Calu3 (cell line): ENCODE measurements around the gene ADGRD1. TPM values are rescaled to one million over a fixed set of nuclear protein-coding genes. Genes with fewer than 3 reads are reported as not detected.

Experiments used
- BruUV-seq: library from RNA; stranded (reverse); fragments of 400-500 nt; replicated peaks from 2 replicates; lab custom pipeline; 2021; lab: Mats Ljungman, UMichigan
- CTCF ChIA-PET: fragments of 300-600 bp; sonication (Branson Sonifier 250); formaldehyde crosslinking; loops from one replicate; lab custom pipeline; 2022; ENCODE audit warnings: antibody characterized with exemption; lab: Charles Lee
- DNase-seq: peaks from one replicate; pipeline ENCODE4 v3.0.0; 2022
- H3K27ac Mint-ChIP-seq: one replicate; pipeline ENCODE4 v1.8.0; 2022; ENCODE audit warnings: mixed read lengths; ENCODE audit not compliant: unreplicated experiment
- H3K27me3 Mint-ChIP-seq: one replicate; pipeline ENCODE4 v1.8.0; 2022; ENCODE audit warnings: mixed read lengths; ENCODE audit not compliant: unreplicated experiment
- H3K36me3 Mint-ChIP-seq: one replicate; pipeline ENCODE4 v1.8.0; 2022; ENCODE audit warnings: mild to moderate bottlenecking, moderate library complexity, mixed read lengths; ENCODE audit not compliant: insufficient read depth, unreplicated experiment
- H3K4me1 Mint-ChIP-seq: one replicate; pipeline ENCODE4 v1.8.0; 2022; ENCODE audit warnings: mild to moderate bottlenecking, low read depth, mixed read lengths; ENCODE audit not compliant: unreplicated experiment
- H3K4me3 Mint-ChIP-seq: one replicate; pipeline ENCODE4 v1.8.0; 2022; ENCODE audit warnings: mild to moderate bottlenecking, low read depth, moderate library complexity, mixed read lengths; ENCODE audit not compliant: unreplicated experiment
- H3K9me3 Mint-ChIP-seq: one replicate; pipeline ENCODE4 v1.8.0; 2022; ENCODE audit warnings: low read depth, mixed read lengths; ENCODE audit not compliant: unreplicated experiment
- CTCF ChIP-seq: fragments of 200-600 bp; IDR thresholded peaks from one replicate; pipeline ENCODE4 v1.8.0; 2022; ENCODE audit warnings: antibody characterized with exemption; ENCODE audit not compliant: unreplicated experiment
- intact Hi-C: fragments of 100-400 bp; cut with micrococcal nuclease; formaldehyde crosslinking; loops from one replicate; pipeline ENCODE4 v1.10.0; 2022; ENCODE audit not compliant: unreplicated experiment
- total RNA-seq: library from RNA; stranded (reverse); gene quantifications from 2 replicates; pipeline ENCODE4 v1.2.3, GENCODE V29; 2022

The ADGRD1 gene
- total RNA-seq, 1 experiment from 2014 or later: not detected

GRCh38 chr12:131167334-131167733 lies 213.6 kb downstream of the ADGRD1 start:
- intact Hi-C loops: no loop called here
- no peaks in the 10 kb centered on the region for H3K36me3 Mint-ChIP-seq
- H3K4me1 Mint-ChIP-seq: no peaks in the 10 kb centered on the region
- no peak overlapping the region for H3K4me3 Mint-ChIP-seq
- TF ChIP-seq CTCF: no peak
- peaks cover 44% of the 10 kb centered on the region for H3K27me3 Mint-ChIP-seq
- no peak for DNase-seq
- CTCF ChIA-PET: no interaction called here
- no TSS peak for BruUV-seq
- no peak overlapping the region for H3K27ac Mint-ChIP-seq
- peaks cover 3% of the 10 kb centered on the region for H3K9me3 Mint-ChIP-seq

- Mint-ChIP-seq H3K27me3 (peaks cover 26% of the 10 kb centered on the region), H3K4me3 (no peak overlapping the region), H3K9me3 (peaks cover 6% of the 10 kb centered on the region), H3K36me3 (no peaks in the 10 kb centered on the region), H3K27ac (no peak overlapping the region), H3K4me1 (no peaks in the 10 kb centered on the region)
- no TSS peak for BruUV-seq
- TF ChIP-seq CTCF: no peak
- intact Hi-C loops: no loop called here
- CTCF ChIA-PET: no interaction called here
- no peak for DNase-seq
These were observed 217.3 kb downstream of the ADGRD1 start for GRCh38 chr12:131171029-131171428.

GRCh38 chr12:131174901-131175300 lies 221.2 kb downstream of the ADGRD1 start:
- Mint-ChIP-seq H3K4me1 (no peaks in the 10 kb centered on the region), H3K36me3 (no peaks in the 10 kb centered on the region), H3K27ac (no peak overlapping the region), H3K4me3 (no peak overlapping the region), H3K9me3 (peaks cover 6% of the 10 kb centered on the region), H3K27me3 (no peaks in the 10 kb centered on the region)
- intact Hi-C loops: no loop called here
- no TSS peak for BruUV-seq
- CTCF ChIA-PET: no interaction called here
- no peak for TF ChIP-seq CTCF
- no peak for DNase-seq

- Mint-ChIP-seq H3K9me3 (peaks cover 6% of the 10 kb centered on the region), H3K4me1 (no peaks in the 10 kb centered on the region), H3K4me3 (no peak overlapping the region), H3K36me3 (no peaks in the 10 kb centered on the region), H3K27ac (no peak overlapping the region), H3K27me3 (peaks cover 13% of the 10 kb centered on the region)
- no peak for TF ChIP-seq CTCF
- intact Hi-C loops: no loop called here
- no TSS peak for BruUV-seq
- DNase-seq: no peak
- CTCF ChIA-PET: interaction anchor here (0.5 kb wide), 1 partner anchor 112 kb away, joined by 7 read pairs; no protein-coding TSS in a partner anchor
These were observed 222.6 kb downstream of the ADGRD1 start for GRCh38 chr12:131176266-131176665.
